Stromal cell of bone marrow (primary cell): ENCODE measurements around the gene AADAC.
"Not testable (repeated sequence)": the region's sequence is repeated elsewhere in the genome, so short reads cannot be mapped to it uniquely, and the experiment has no call there.

Experiments used
- DNase-seq: peaks from one replicate; pipeline ENCODE4 v3.0.0-alpha.2; 2012; ENCODE audit warnings: low read depth

Gene AADAC

DNA sequence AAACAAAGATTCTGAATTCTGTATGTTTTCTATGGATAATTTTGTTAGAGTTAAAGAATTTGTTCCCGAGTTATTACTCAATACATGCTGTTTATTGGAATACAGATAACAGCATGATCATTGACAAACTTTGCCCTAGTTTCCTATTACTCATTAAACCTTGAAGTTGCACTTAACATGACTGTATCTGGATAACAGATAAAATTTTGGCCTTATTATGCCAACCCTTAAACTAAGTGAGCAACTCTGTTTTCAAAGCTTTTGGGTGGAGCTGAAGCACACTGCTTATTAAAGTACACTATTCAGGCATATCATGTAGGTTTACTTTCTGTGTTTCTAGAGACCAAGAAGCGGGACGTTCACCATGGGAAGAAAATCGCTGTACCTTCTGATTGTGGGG is at the start of gene AADAC:
TSS of gene AADAC (plus strand) at position 318 of the 400 bp plus-strand sequence. CDS start at position 365, 47 bp downstream.
- DNase-seq: no peak

DNA sequence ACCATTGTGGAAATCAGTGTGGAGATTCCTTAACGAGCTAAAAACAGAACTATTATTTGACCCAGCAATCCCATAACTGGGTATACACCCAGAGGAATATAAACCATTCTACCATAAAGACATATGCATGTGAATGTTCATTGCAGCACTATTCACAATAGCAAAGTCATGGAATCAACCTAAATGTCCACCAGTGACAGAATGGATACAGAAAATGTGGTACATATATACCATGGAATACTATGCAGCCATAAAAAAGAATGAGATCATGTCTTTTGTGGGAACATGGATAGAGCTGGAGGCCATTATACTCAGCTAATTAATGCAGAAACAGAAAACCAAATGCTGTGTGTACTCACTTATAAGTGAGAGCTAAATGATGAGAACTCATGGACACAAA is 49.2 kb upstream of the AADAC start:
- not testable (repeated sequence) for DNase-seq

DNA sequence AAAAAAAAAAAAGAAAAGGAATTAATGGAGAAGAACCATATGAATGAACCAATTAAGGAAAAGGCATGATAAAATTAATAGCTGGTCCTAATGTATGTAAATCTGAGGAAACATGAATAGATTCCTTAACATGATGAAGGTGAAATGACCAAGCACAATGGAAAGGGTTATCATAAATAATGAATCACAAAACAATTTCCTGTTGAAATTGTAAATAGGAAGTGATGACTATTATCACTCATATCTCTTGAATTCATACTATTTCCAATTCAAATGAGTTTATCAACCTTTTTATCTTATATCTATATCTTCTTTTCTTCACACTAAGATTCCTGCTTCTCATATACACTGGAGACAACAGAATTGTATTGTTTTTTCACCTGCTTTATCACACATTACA is 48.2 kb upstream of the AADAC start:
- DNase-seq: no peak

GRCh38 chr3:151766454-151766853 is 47.5 kb upstream of the AADAC start:
- no peak for DNase-seq

DNA sequence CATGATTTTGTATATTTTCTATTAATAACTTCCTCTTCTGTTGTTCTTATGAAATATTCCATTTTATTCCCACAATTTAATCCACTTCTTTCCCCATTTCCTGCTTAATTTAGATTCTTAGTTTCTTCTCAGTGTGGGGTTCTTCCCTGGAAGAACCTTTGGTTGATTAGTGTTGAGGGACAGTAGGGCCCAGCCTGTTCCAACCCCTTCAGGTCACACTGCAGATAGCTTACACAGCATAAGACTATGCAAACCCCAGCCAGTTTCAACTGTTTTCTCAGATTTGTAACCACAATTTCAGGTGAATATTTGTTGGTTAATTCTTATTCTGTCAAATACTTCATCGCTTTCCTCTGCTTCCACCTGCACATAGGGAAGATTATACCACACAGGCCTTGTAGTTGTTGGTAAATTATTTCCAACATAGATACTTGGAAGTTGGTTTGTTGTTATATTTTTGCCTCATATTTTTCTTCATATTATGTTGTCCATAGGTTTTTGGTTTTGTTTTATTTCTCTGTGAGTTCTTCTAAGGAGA is 45.5 kb upstream of the AADAC start:
- no peak for DNase-seq

DNA sequence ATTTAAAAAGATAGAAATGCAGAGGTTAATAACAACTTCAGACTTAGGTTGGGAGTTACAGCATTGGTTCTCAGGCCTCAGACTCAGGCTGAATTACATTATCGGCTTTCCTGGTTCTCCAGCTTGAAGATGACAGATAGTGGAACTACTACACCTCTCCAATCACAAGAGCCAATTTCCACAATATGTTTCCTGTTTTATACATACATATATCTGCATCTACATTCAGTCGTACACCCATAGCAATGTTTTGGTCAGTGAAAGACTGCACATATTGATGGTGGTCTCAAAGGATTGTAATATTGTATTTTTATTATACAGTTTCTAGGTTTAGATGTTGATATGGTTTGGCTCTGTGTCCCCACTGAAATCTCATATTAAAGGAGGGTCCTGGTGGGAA is 44.7 kb upstream of the AADAC start:
- DNase-seq: no peak

GRCh38 chr3:151770956-151771355 is 43.0 kb upstream of the AADAC start:
- peak; percentile 75 for DNase-seq

- no peak for DNase-seq
Observed at GRCh38 chr3:151772825-151773480, 41.0 kb upstream of the AADAC start.

DNA sequence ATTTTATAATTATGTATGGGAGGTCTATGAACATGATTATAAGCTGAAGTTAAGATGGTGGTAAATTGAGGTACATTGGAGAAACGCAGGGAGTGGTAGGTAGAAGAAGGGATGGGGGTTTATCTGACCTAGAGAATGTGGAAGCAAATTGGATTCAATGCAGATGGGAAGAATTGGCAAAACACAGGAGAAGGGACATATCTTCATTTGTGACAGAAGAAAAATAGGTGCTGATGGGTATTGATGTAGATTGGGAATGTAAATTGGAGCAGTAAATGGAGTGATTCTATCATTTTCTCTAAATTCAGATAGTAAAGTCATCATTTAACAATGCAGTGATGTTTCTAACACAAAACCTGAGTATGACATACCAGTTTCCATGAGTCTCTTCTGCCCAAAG is 39.7 kb upstream of the AADAC start:
- DNase-seq: no peak

DNA sequence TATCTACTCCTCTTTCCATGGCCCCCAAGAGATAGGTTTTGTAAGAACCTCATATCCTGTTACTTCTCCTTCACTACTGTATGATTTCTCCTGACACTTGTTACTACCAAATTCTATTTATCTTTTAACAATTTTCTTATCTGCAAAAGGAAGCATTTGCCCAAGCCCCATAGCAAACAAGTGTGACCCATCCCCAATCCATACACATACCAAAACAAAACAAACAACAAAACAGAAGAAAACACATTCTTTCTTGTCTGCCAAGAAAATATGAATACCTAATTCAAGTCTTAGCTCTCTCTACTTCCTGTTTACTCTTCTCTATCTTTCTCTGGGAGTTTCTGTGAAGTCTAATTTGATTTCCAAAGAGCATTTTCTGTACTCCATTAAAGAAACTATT is 39.0 kb upstream of the AADAC start:
- DNase-seq: no peak

- no peak for DNase-seq
Observed at GRCh38 chr3:151775314-151776258, 38.3 kb upstream of the AADAC start.

GRCh38 chr3:151776259-151776740 is 37.6 kb upstream of the AADAC start:
- no peak for DNase-seq

DNA sequence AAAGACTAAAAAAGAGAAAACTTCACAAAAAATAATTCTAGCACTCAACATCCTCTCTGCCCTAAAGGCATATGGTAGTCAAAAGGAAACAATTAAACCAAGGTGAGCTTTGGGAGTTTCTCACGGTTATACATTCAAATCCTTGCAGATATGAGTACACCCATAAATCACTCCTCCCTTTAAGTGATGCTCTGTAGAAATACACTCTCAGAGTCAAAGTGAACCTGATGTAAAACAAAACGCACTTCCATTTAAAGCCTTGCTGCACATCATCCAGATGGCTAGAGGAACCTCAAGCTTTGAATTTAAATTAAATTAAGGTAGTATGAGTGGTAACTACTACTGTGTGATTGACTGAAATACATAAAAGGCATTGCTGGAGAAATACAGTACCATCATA is 36.0 kb upstream of the AADAC start:
- DNase-seq: no peak

- no peak for DNase-seq
Observed at GRCh38 chr3:151787626-151788025, 26.3 kb upstream of the AADAC start.

GRCh38 chr3:151788401-151788800 is 25.5 kb upstream of the AADAC start:
- DNase-seq: no peak

- DNase-seq: no peak
Observed at GRCh38 chr3:151789853-151790463, 24.0 kb upstream of the AADAC start.

GRCh38 chr3:151790763-151791162 is 23.2 kb upstream of the AADAC start:
- DNase-seq: not testable (repeated sequence)

GRCh38 chr3:151792411-151792810 is 21.5 kb upstream of the AADAC start:
- DNase-seq: no peak

DNA sequence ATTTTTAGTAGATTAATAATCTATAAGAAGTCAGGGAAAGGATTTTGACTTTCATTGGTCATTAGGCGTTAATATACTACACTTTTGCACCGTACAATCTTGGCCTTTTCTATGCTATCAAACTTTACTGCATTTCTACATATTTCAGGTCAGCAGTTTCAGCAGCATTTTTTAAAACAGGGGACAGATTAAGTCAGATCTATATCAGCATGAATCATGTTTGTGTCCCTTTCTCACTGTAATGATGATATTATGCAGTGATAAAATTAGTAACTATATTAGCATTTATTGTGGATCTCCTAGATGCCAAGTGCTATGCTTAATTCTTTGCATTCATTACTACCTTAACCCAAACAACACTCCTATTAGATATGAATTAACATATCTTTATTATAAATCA is 20.3 kb upstream of the AADAC start:
- DNase-seq: no peak

- no peak for DNase-seq
Observed at GRCh38 chr3:151794080-151794479, 19.8 kb upstream of the AADAC start.

DNA sequence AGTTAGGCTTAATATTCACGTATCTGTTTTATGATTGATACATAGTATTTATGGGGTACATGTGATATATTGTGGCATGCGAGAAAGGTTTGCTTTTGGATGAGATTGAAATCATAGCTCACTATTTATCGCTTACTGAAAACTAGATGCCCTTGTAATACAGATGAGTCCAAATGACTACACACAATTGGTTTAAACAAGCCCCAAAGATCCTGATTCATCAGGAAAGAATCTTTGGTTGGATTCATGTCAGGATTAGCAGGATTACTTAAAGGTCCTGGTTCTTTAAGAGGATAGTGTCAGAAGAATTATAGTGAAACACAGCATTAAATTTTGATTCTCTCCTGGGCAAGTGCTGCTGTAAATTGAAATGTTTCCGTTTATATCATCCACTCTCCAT is 18.6 kb upstream of the AADAC start:
- peak; percentile 74 for DNase-seq

GRCh38 chr3:151796105-151796680 is 17.7 kb upstream of the AADAC start:
- no peak for DNase-seq
